CD8-positive, alpha-beta memory T cell (primary cell): ENCODE results near the gene EPB41L3. TPM values are rescaled to one million over a fixed set of nuclear protein-coding genes. Genes with fewer than 3 reads are reported as not detected.

Experiments used
- CTCF ChIA-PET: fragments of 350-600 bp; sonication (Branson Sonifier 250); formaldehyde crosslinking; loops from one replicate; lab custom pipeline; 2021; ENCODE audit warnings: antibody characterized with exemption; lab: Charles Lee
- POLR2A ChIA-PET: fragments of 350-600 bp; sonication (Branson Sonifier 250); formaldehyde crosslinking; loops from one replicate; lab custom pipeline; 2021; ENCODE audit warnings: antibody characterized with exemption; lab: Charles Lee
- DNase-seq, 5 donors: peaks; one replicate each; pipeline versions ENCODE4 v3.0.0 to v3.0.0-alpha.2; 2020 to 2022; ENCODE audit warnings: mixed read lengths in 1 of 5
- H3K27ac ChIP-seq: one replicate; pipeline ENCODE4 v1.7.0; 2013; ENCODE audit warnings: low read depth, mild to moderate bottlenecking, low read length, moderate library complexity
- H3K27me3 ChIP-seq: 2 replicates; pipeline ENCODE4 v1.7.0; 2013; ENCODE audit warnings: low read length, mild to moderate bottlenecking; ENCODE audit not compliant: insufficient read depth, poor library complexity, severe bottlenecking
- H3K36me3 ChIP-seq: 2 replicates; pipeline ENCODE4 v1.7.0; 2013; ENCODE audit warnings: mild to moderate bottlenecking, low read length, moderate library complexity; ENCODE audit not compliant: insufficient read depth
- H3K4me1 ChIP-seq: 2 replicates; pipeline ENCODE4 v1.7.0; 2013; ENCODE audit warnings: mild to moderate bottlenecking, low read length, moderate library complexity; ENCODE audit not compliant: insufficient read depth
- H3K4me3 ChIP-seq: 2 replicates; pipeline ENCODE4 v1.7.0; 2013; ENCODE audit warnings: mild to moderate bottlenecking, low read length
- H3K9me3 ChIP-seq: 2 replicates; pipeline ENCODE4 v1.7.0; 2013; ENCODE audit warnings: mild to moderate bottlenecking, low read length
- H3K27ac Mint-ChIP-seq, 8 donors: one replicate each; pipeline ENCODE4 v1.8.0; 2020 to 2021; ENCODE audit warnings: mixed read lengths in 8 of 8, mild to moderate bottlenecking in 6 of 8, inconsistent platforms in 3 of 8, moderate library complexity in 3 of 8
- H3K27me3 Mint-ChIP-seq, 2 donors: one replicate each; pipeline ENCODE4 v1.8.0; 2020 to 2021; ENCODE audit warnings: mixed read lengths in 2 of 2, mild to moderate bottlenecking in 1 of 2, moderate library complexity in 1 of 2
- H3K36me3 Mint-ChIP-seq, 3 donors: one replicate each; pipeline ENCODE4 v1.8.0; 2020 to 2021; ENCODE audit warnings: mixed read lengths in 3 of 3, inconsistent platforms in 1 of 3, mild to moderate bottlenecking in 1 of 3
- H3K4me1 Mint-ChIP-seq, 3 donors: one replicate each; pipeline ENCODE4 v1.8.0; 2020 to 2021; ENCODE audit warnings: mixed read lengths in 3 of 3, inconsistent platforms in 1 of 3, mild to moderate bottlenecking in 1 of 3
- H3K4me3 Mint-ChIP-seq, 7 donors: one replicate each; pipeline ENCODE4 v1.8.0; 2020 to 2021; ENCODE audit warnings: mixed read lengths in 7 of 7, mild to moderate bottlenecking in 6 of 7, moderate library complexity in 4 of 7, inconsistent platforms in 2 of 7
- H3K9me3 Mint-ChIP-seq, 5 donors: one replicate each; pipeline ENCODE4 v1.8.0; 2020 to 2022; ENCODE audit warnings: mixed read lengths in 5 of 5, mild to moderate bottlenecking in 3 of 5, moderate library complexity in 2 of 5, inconsistent platforms in 1 of 5
- polyA plus RNA-seq: library from polyadenylated mRNA; unstranded; fragments of 300-500 nt; fragmentation: Illumina TruSeq; gene quantifications from one replicate; pipeline ENCODE4 v1.2.3, GENCODE V29; 2021
- total RNA-seq, 2 experiments: library from RNA; stranded (reverse); gene quantifications; one replicate each; pipeline ENCODE4 v1.2.3, GENCODE V29; 2021

The EPB41L3 gene
- total and polyA plus RNA-seq, 3 experiments from 2014 or later: 1.2 to 1.8 TPM; not detected in 1

DNA sequence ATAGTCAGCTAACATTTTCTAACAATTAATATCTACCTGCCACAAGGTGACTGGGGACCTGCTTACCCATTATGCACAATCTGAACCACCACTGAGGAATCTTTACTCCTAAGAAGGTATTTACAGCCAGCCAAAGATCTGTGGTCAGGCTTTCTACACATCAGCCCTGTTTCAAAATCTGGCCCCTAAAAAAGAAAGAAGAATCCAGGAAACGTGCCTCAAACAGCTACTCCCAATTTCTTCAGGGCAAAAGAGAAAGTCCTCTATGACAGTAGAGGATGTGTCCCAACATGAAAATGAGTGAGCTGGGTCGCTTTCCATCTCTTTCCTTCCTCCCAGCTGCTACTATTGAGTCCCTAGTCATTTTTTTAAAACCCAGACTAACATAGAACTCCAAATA is 79.5 kb downstream of the EPB41L3 start:
- peaks cover 10 to 14% of the 10 kb centered on the region in 2 donors for H3K27me3 Mint-ChIP-seq
- Histone ChIP-seq H3K4me1 (no peaks in the 10 kb centered on the region), H3K36me3 (no peaks in the 10 kb centered on the region), H3K27ac (no peak overlapping the region), H3K9me3 (no peaks in the 10 kb centered on the region), H3K4me3 (no peak overlapping the region), H3K27me3 (no peaks in the 10 kb centered on the region)
- POLR2A ChIA-PET: no interaction called here
- no peak for DNase-seq
- H3K4me3 Mint-ChIP-seq: no peak overlapping the region
- H3K27ac Mint-ChIP-seq: no peak overlapping the region
- CTCF ChIA-PET: no interaction called here
- H3K4me1 Mint-ChIP-seq: no peaks in the 10 kb centered on the region
- H3K9me3 Mint-ChIP-seq: no peaks in the 10 kb centered on the region
- no peaks in the 10 kb centered on the region for H3K36me3 Mint-ChIP-seq

DNA sequence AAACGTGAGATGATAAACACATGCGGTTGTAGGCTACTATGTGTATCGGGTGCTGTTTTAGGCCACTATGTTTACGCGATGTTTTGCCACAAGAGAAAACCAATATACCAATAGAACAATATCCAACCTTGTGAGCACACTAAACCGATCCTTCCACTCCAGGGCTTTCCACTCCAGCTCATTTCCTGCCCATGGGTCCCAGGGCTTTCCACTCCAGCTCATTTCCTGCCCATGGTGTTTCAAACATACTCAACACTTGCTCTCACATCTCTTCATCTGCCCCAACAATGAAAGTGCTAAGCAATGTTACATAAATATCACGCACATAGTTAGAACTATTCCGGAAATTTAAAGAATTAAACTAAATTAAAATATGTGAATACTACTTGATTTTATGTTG is 80.0 kb downstream of the EPB41L3 start:
- Histone ChIP-seq H3K27me3 (no peaks in the 10 kb centered on the region), H3K27ac (no peak overlapping the region), H3K9me3 (no peaks in the 10 kb centered on the region), H3K4me3 (no peak overlapping the region), H3K4me1 (no peaks in the 10 kb centered on the region), H3K36me3 (no peaks in the 10 kb centered on the region)
- POLR2A ChIA-PET: no interaction called here
- Mint-ChIP-seq H3K36me3 (no peaks in the 10 kb centered on the region), H3K4me1 (no peaks in the 10 kb centered on the region), H3K27ac (no peak overlapping the region), H3K27me3 (peaks cover 10 to 14% of the 10 kb centered on the region in 2 donors), H3K9me3 (no peaks in the 10 kb centered on the region), H3K4me3 (no peak overlapping the region)
- DNase-seq: no peak
- CTCF ChIA-PET: no interaction called here

DNA sequence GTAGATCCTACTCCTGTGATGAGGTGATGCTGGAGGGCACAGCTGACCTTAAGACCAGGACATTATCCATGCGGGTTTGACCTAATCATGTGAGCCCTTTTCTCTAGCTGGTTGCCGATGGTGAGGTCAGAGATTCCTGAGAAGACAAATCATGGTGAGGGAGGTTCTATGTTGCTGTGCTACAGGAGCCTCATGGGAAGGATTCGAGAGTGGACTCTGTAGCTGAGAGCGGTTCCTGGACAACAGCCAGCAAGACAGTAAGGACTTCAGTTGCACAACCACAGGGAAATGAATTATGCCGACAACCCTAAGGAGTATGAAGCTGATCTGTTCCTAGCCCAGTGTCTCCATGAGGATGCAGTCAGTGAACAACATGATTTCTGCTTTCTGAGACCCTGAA is 80.4 kb downstream of the EPB41L3 start:
- CTCF ChIA-PET: no interaction called here
- Histone ChIP-seq H3K9me3 (no peaks in the 10 kb centered on the region), H3K4me3 (no peak overlapping the region), H3K27ac (no peak overlapping the region), H3K27me3 (no peaks in the 10 kb centered on the region), H3K36me3 (no peaks in the 10 kb centered on the region), H3K4me1 (no peaks in the 10 kb centered on the region)
- DNase-seq: no peak
- POLR2A ChIA-PET: no interaction called here
- H3K4me1 Mint-ChIP-seq: no peaks in the 10 kb centered on the region
- H3K4me3 Mint-ChIP-seq: no peak overlapping the region
- H3K27ac Mint-ChIP-seq: no peak overlapping the region
- no peaks in the 10 kb centered on the region for H3K36me3 Mint-ChIP-seq
- peaks cover 10 to 14% of the 10 kb centered on the region in 2 donors for H3K27me3 Mint-ChIP-seq
- no peaks in the 10 kb centered on the region for H3K9me3 Mint-ChIP-seq

DNA sequence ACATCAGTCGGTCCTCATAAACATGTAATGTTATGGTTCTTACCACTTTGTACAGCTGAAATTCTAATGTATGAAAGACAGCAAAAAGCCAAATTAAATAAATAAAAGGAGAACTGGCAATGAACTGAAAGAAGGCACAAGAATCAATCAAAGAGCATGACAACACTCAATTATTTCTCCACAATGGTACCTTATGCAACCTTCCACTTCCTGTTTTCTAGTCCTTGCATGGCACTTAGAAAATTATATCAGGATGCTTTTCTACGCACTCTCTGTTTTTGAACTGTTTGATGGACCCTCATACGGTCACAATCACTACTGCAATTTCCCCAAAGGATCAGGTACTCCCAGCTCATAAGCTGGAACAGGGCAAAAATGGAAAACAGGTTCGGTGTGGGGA is 81.6 kb downstream of the EPB41L3 start:
- CTCF ChIA-PET: no interaction called here
- no peak overlapping the region for H3K4me3 ChIP-seq
- Mint-ChIP-seq H3K4me1 (peaks cover 0 to 6% (median 6%) of the 10 kb centered on the region in 3 donors), H3K27me3 (peaks cover 7 to 13% of the 10 kb centered on the region in 2 donors), H3K4me3 (no peak overlapping the region), H3K27ac (no peak overlapping the region), H3K36me3 (no peaks in the 10 kb centered on the region), H3K9me3 (no peaks in the 10 kb centered on the region)
- H3K27ac ChIP-seq: no peak overlapping the region
- no peaks in the 10 kb centered on the region for H3K36me3 ChIP-seq
- POLR2A ChIA-PET: no interaction called here
- H3K4me1 ChIP-seq: no peaks in the 10 kb centered on the region
- no peak for DNase-seq
- no peaks in the 10 kb centered on the region for H3K9me3 ChIP-seq
- H3K27me3 ChIP-seq: no peaks in the 10 kb centered on the region

DNA sequence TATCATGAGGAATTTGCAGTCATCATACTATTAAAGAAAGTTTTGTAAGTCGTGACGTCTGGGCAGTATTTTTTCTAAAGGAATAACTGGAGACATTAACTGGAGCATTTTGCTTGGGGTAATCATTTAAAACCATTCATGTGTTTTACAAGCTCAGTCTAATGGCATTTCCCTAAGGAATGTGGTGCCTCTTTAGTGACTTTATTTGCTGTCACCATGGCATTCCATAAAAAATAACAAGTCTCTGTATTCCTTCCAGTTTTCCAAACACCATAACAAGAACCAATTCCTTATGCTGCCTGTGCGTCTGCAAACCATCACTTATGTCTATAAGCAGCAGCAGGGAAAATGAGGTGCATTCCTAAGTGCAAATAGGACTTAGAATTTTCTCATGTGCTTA is 82.8 kb downstream of the EPB41L3 start:
- Histone ChIP-seq H3K9me3 (no peaks in the 10 kb centered on the region), H3K27ac (no peak overlapping the region), H3K4me1 (no peaks in the 10 kb centered on the region), H3K27me3 (no peaks in the 10 kb centered on the region), H3K36me3 (no peaks in the 10 kb centered on the region), H3K4me3 (no peak overlapping the region)
- no peak for DNase-seq
- peaks cover 6 to 9% of the 10 kb centered on the region in 2 donors for H3K27me3 Mint-ChIP-seq
- H3K27ac Mint-ChIP-seq: no peak overlapping the region
- peaks cover 1 to 15% (median 9%) of the 10 kb centered on the region in 3 donors for H3K4me1 Mint-ChIP-seq
- ChIA-PET POLR2A (no interaction called here), CTCF (no interaction called here)
- no peaks in the 10 kb centered on the region for H3K9me3 Mint-ChIP-seq
- no peaks in the 10 kb centered on the region for H3K36me3 Mint-ChIP-seq
- H3K4me3 Mint-ChIP-seq: no peak overlapping the region

DNA sequence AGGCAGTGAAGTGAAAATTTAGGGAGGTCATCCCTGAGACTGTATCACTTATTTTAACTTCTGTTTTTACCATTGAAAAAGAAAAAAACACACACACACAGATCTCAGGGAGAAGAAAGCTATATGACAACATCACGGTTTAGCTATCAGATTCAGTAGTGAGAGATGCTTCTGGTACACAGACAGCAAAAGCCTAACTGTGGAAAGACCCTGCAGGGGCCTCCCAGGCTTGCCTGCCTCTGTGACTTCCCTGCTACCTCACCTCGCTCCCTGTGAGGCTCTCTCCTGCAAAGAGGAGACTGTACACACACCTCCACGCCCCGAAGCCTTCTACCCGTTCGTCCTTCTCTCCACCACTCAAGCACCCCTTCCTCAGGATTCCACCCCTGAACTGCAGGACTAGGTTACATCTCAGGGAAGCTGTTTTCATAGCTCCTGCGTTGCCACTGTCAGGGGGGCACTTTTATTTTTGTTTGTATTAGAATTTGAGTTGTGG is 86.3 kb downstream of the EPB41L3 start:
- H3K9me3 Mint-ChIP-seq: no peaks in the 10 kb centered on the region
- H3K4me3 ChIP-seq: no peak overlapping the region

DNA sequence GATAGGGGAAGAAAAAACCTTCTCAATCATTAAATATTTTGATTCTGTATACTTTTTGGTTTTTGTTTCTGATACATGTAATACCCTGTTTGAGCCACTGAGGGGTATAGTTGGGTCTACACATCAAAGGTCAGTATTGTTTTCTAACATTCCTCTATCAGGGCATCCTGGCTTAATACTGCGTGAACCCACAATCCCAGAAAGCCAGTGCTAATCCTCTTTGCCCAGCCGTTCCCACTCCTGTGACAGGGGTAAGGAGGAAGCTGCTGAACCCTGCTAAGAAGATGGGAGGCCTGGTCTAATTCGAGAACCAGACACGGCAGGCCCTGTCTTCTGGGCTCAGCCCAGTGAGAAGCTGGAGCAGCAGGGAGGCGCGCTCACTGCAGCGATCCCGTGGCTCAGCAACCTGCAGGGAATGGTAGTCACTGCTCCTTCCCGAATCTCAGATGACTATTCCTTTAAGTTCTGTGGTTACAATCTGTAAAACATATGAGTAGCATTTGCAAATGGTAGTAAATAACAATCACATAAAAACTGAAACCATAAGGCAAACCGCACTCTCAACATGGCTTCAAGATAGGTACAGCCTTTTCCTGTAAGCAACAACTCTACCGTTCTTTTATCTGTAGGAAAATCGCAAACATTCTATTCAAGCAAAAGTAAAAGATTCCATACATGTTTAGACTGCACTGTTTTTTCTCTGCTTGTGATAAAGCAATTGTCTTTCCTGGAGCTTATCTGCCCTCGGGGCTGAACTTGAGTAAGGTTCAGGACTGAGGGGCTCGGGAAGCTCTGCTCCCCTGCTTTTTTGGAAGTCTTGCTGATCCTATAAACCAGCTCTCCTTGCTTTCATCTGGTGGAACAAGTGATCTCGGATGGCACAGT is 87.0 kb downstream of the EPB41L3 start:
- ChIA-PET POLR2A (no interaction called here), CTCF (interaction anchor here (1.4 kb wide), 1 partner anchor 162 kb away, joined by 3 read pairs; no protein-coding TSS in a partner anchor)
- Mint-ChIP-seq H3K27me3 (peaks cover 1 to 3% of the 10 kb centered on the region in 2 donors), H3K4me1 (peaks cover 4 to 23% (median 12%) of the 10 kb centered on the region in 3 donors), H3K36me3 (no peaks in the 10 kb centered on the region), H3K4me3 (peak overlapping the region; percentile 19 to 78 (median 58)), H3K27ac (peak overlapping the region in 7 of 8 donors; percentile 31 to 89 (median 76)), H3K9me3 (no peaks in the 10 kb centered on the region)
- no peaks in the 10 kb centered on the region for H3K36me3 ChIP-seq
- H3K9me3 ChIP-seq: no peaks in the 10 kb centered on the region
- H3K4me1 ChIP-seq: no peaks in the 10 kb centered on the region
- no peaks in the 10 kb centered on the region for H3K27me3 ChIP-seq
- H3K27ac ChIP-seq: no peak overlapping the region
- DNase-seq: peak in 1 of 5 donors; percentile 42
- no peak overlapping the region for H3K4me3 ChIP-seq

More for the DNA sequence above, 86.3 kb downstream of the EPB41L3 start:
- H3K36me3 ChIP-seq: no peaks in the 10 kb centered on the region
- ChIA-PET POLR2A (no interaction called here), CTCF (interaction anchor here (1.4 kb wide), 1 partner anchor 163 kb away, joined by 3 read pairs; no protein-coding TSS in a partner anchor)
- H3K9me3 ChIP-seq: no peaks in the 10 kb centered on the region
- peak in 1 of 5 donors; percentile 2 for DNase-seq
- H3K4me1 Mint-ChIP-seq: peaks cover 4 to 23% (median 12%) of the 10 kb centered on the region in 3 donors
- no peaks in the 10 kb centered on the region for H3K4me1 ChIP-seq
- no peaks in the 10 kb centered on the region for H3K27me3 ChIP-seq
- peak overlapping the region in 6 of 7 donors; percentile 19 to 78 (median 52) for H3K4me3 Mint-ChIP-seq
- H3K27ac Mint-ChIP-seq: peak overlapping the region in 6 of 8 donors; percentile 53 to 89 (median 76)
- no peak overlapping the region for H3K27ac ChIP-seq
- H3K36me3 Mint-ChIP-seq: no peaks in the 10 kb centered on the region
- peaks cover 1 to 3% of the 10 kb centered on the region in 2 donors for H3K27me3 Mint-ChIP-seq

DNA sequence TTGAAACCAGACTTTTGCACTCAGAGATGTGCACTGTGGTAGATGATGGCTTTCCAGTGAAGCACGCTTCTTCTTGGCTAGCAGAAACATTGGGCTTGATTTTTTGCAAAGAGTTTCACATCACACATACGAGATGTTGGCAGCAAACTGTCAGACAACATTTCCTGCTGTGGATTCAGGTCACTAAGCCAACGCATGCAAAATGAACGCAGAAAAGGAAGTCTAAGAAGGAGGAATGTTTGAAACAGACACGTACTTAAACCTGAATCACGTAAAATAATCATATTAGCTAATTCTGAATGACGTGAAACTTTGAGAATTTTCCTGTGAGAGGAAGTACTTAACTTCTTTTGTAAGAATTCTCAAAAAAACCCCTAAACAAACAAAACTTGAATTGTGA is 88.1 kb downstream of the EPB41L3 start:
- no peaks in the 10 kb centered on the region for H3K36me3 ChIP-seq
- ChIA-PET CTCF (no interaction called here), POLR2A (no interaction called here)
- Mint-ChIP-seq H3K4me1 (peaks cover 4 to 23% (median 12%) of the 10 kb centered on the region in 3 donors), H3K27me3 (peaks cover under 1 to 1% of the 10 kb centered on the region in 2 donors), H3K27ac (peak overlapping the region in 5 of 8 donors; percentile 53 to 89 (median 77)), H3K9me3 (no peaks in the 10 kb centered on the region), H3K36me3 (no peaks in the 10 kb centered on the region), H3K4me3 (peak overlapping the region in 2 of 7 donors; percentile 11 to 30)
- no peak overlapping the region for H3K4me3 ChIP-seq
- H3K27ac ChIP-seq: no peak overlapping the region
- H3K27me3 ChIP-seq: no peaks in the 10 kb centered on the region
- DNase-seq: peak in 1 of 5 donors; percentile 35
- no peaks in the 10 kb centered on the region for H3K4me1 ChIP-seq
- H3K9me3 ChIP-seq: no peaks in the 10 kb centered on the region
